Neural progenitor cell (in vitro differentiated cells): Measurements from ENCODE around the gene ANKS1B. TPM values are rescaled to one million over a fixed set of nuclear protein-coding genes. Genes with fewer than 3 reads are reported as not detected.
A peak's percentile ranks its signal among the peaks of the same experiment; 100 is the strongest.

ENCODE experiments used
- DNase-seq: peaks from one replicate; pipeline ENCODE4 v3.0.0-alpha.2; 2016; ENCODE audit warnings: low spot score
- H2AFZ ChIP-seq: fragments of 200-600 bp; sonication (generic); replicated peaks from 2 replicates; pipeline ENCODE4 v1.6.1; 2016; ENCODE audit warnings: antibody characterized with exemption
- H3F3A ChIP-seq: fragments of 200-600 bp; sonication (generic); 2 replicates; pipeline ENCODE4 v1.6.1; 2016; ENCODE audit warnings: antibody characterized with exemption, low read depth
- H3K27ac ChIP-seq: fragments of 200-600 bp; sonication (generic); 2 replicates; pipeline ENCODE4 v1.5.1; 2016; ENCODE audit warnings: mild to moderate bottlenecking
- H3K27me3 ChIP-seq: fragments of 200-600 bp; sonication (generic); 2 replicates; pipeline ENCODE4 v1.6.1; 2016; ENCODE audit warnings: mild to moderate bottlenecking, moderate library complexity
- H3K36me3 ChIP-seq: fragments of 200-600 bp; sonication (generic); 2 replicates; pipeline ENCODE4 v1.5.1; 2016
- H3K4me1 ChIP-seq: fragments of 200-600 bp; sonication (generic); 2 replicates; pipeline ENCODE4 v1.6.1; 2016; ENCODE audit warnings: mixed run types
- H3K4me2 ChIP-seq: fragments of 200-600 bp; sonication (generic); 2 replicates; pipeline ENCODE4 v1.6.1; 2016
- H3K4me3 ChIP-seq: fragments of 200-600 bp; sonication (generic); 2 replicates; pipeline ENCODE4 v1.5.1; 2016
- H3K79me2 ChIP-seq: fragments of 200-600 bp; sonication (generic); 2 replicates; pipeline ENCODE4 v1.6.1; 2016; ENCODE audit warnings: low read depth
- H3K9ac ChIP-seq: fragments of 200-600 bp; sonication (generic); 2 replicates; pipeline ENCODE4 v1.6.1; 2016
- H3K9me3 ChIP-seq: fragments of 200-600 bp; sonication (generic); 2 replicates; pipeline ENCODE4 v1.5.1; 2016; ENCODE audit warnings: low read depth
- H4K20me1 ChIP-seq: fragments of 200-600 bp; sonication (generic); 2 replicates; pipeline ENCODE4 v1.6.1; 2016; ENCODE audit warnings: low read depth
- H3K27ac Mint-ChIP-seq: 3 replicates; pipeline ENCODE4 v1.8.0; 2021; ENCODE audit warnings: mixed read lengths
- H3K27me3 Mint-ChIP-seq: 2 replicates; pipeline ENCODE4 v1.8.0; 2022; ENCODE audit warnings: low read depth, mild to moderate bottlenecking, inconsistent platforms, moderate library complexity, mixed read lengths; ENCODE audit not compliant: insufficient read depth
- H3K36me3 Mint-ChIP-seq: 3 replicates; pipeline ENCODE4 v1.8.0; 2021; ENCODE audit warnings: mixed read lengths
- H3K4me1 Mint-ChIP-seq: 3 replicates; pipeline ENCODE4 v1.8.0; 2021; ENCODE audit warnings: mixed read lengths
- H3K4me3 Mint-ChIP-seq: 3 replicates; pipeline ENCODE4 v1.8.0; 2021; ENCODE audit warnings: mild to moderate bottlenecking, moderate library complexity, mixed read lengths
- H3K9me3 Mint-ChIP-seq: 3 replicates; pipeline ENCODE4 v1.8.0; 2020; ENCODE audit warnings: mixed read lengths
- CTCF ChIP-seq: fragments of 200-600 bp; sonication (generic); IDR thresholded peaks from 2 replicates; pipeline ENCODE4 v1.5.1; 2017; ENCODE audit warnings: antibody characterized with exemption, mild to moderate bottlenecking
- EZH2 ChIP-seq: fragments of 200-600 bp; sonication (generic); IDR thresholded peaks from 2 replicates; pipeline ENCODE4 v1.6.1; 2017; ENCODE audit warnings: antibody characterized with exemption, mild to moderate bottlenecking, moderate library complexity
- EZH2phosphoT487 ChIP-seq: fragments of 200-600 bp; sonication (generic); IDR thresholded peaks from 2 replicates; pipeline ENCODE4 v1.6.1; 2017; ENCODE audit warnings: antibody characterized with exemption
- total RNA-seq: library from RNA; depleted of rRNA; stranded (reverse); fragments of >200 nt; gene quantifications from 2 replicates; pipeline ENCODE4 v1.2.3, GENCODE V29; 2015; ENCODE audit warnings: low replicate concordance

The ANKS1B gene
- total RNA-seq, 1 donor from 2014 or later: 7.9 TPM

- no peaks in the 10 kb centered on the region for H3K27me3 ChIP-seq
- H3K9me3 ChIP-seq: no peaks in the 10 kb centered on the region
- H4K20me1 ChIP-seq: no peaks in the 10 kb centered on the region
- H3K27ac ChIP-seq: no peak overlapping the region
- Mint-ChIP-seq H3K27me3 (no peaks in the 10 kb centered on the region), H3K4me3 (no peak overlapping the region), H3K27ac (no peak overlapping the region), H3K9me3 (no peaks in the 10 kb centered on the region), H3K4me1 (no peaks in the 10 kb centered on the region), H3K36me3 (no peaks in the 10 kb centered on the region)
- H3K4me3 ChIP-seq: no peak overlapping the region
- no peaks in the 10 kb centered on the region for H3F3A ChIP-seq
- H3K4me2 ChIP-seq: no peak overlapping the region
- H3K4me1 ChIP-seq: no peaks in the 10 kb centered on the region
- DNase-seq: no peak
- no peaks in the 10 kb centered on the region for H3K36me3 ChIP-seq
- H2AFZ ChIP-seq: no peak overlapping the region
- H3K79me2 ChIP-seq: no peaks in the 10 kb centered on the region
- H3K9ac ChIP-seq: no peak overlapping the region
- TF ChIP-seq EZH2 (no peak), EZH2phosphoT487 (no peak), CTCF (peak; percentile 44)
Measured at GRCh38 chr12:99810718-99811593, 173.8 kb downstream of the ANKS1B start.

GRCh38 chr12:99809909-99810308 is 174.8 kb downstream of the ANKS1B start:
- H3K9ac ChIP-seq: no peak overlapping the region
- H3K79me2 ChIP-seq: no peaks in the 10 kb centered on the region
- H3K27me3 ChIP-seq: no peaks in the 10 kb centered on the region
- no peak overlapping the region for H2AFZ ChIP-seq
- H3K4me1 ChIP-seq: no peaks in the 10 kb centered on the region
- Mint-ChIP-seq H3K9me3 (no peaks in the 10 kb centered on the region), H3K4me1 (no peaks in the 10 kb centered on the region), H3K27me3 (no peaks in the 10 kb centered on the region), H3K27ac (no peak overlapping the region), H3K36me3 (no peaks in the 10 kb centered on the region), H3K4me3 (no peak overlapping the region)
- no peaks in the 10 kb centered on the region for H4K20me1 ChIP-seq
- H3K36me3 ChIP-seq: no peaks in the 10 kb centered on the region
- peak; percentile 18 for DNase-seq
- H3K4me3 ChIP-seq: no peak overlapping the region
- no peak overlapping the region for H3K27ac ChIP-seq
- H3K4me2 ChIP-seq: no peak overlapping the region
- no peak for TF ChIP-seq CTCF
- no peak for TF ChIP-seq EZH2phosphoT487
- TF ChIP-seq EZH2: no peak
- H3F3A ChIP-seq: no peaks in the 10 kb centered on the region
- H3K9me3 ChIP-seq: no peaks in the 10 kb centered on the region

- Histone ChIP-seq H2AFZ (no peak overlapping the region), H3K27me3 (no peaks in the 10 kb centered on the region), H3K9me3 (no peaks in the 10 kb centered on the region), H3K36me3 (no peaks in the 10 kb centered on the region), H3K4me3 (no peak overlapping the region), H3K27ac (no peak overlapping the region), H3K4me2 (no peak overlapping the region), H3K9ac (no peak overlapping the region), H3K79me2 (no peaks in the 10 kb centered on the region), H3F3A (no peaks in the 10 kb centered on the region), H4K20me1 (no peaks in the 10 kb centered on the region), H3K4me1 (no peaks in the 10 kb centered on the region)
- no peaks in the 10 kb centered on the region for H3K27me3 Mint-ChIP-seq
- no peak for DNase-seq
- no peak for TF ChIP-seq EZH2phosphoT487
- TF ChIP-seq CTCF: no peak
- TF ChIP-seq EZH2: no peak
- no peak overlapping the region for H3K27ac Mint-ChIP-seq
- H3K4me3 Mint-ChIP-seq: no peak overlapping the region
- no peaks in the 10 kb centered on the region for H3K9me3 Mint-ChIP-seq
- H3K4me1 Mint-ChIP-seq: no peaks in the 10 kb centered on the region
- no peaks in the 10 kb centered on the region for H3K36me3 Mint-ChIP-seq
Measured at GRCh38 chr12:99806304-99806703, 178.4 kb downstream of the ANKS1B start.
